Omental fat pad (tissue), 4 donors: ENCODE data around the gene DGKD. TPM values are rescaled to one million over a fixed set of nuclear protein-coding genes. Genes with fewer than 3 reads are reported as not detected.

ENCODE experiments used
- ATAC-seq: fragments of 150-250 bp; one replicate; pipeline ENCODE4 v1.9.1; 2016; ENCODE audit warnings: mild to moderate bottlenecking, moderate library complexity; ENCODE audit not compliant: low FRiP score
- DNase-seq: peaks from one replicate; pipeline ENCODE4 v3.0.0-alpha.2; 2019; ENCODE audit warnings: low spot score
- CTCF ChIP-seq, 3 donors: fragments of 450-650 bp; IDR thresholded peaks; one replicate each; pipeline ENCODE4 v1.5.1; 2016 to 2017; ENCODE audit warnings: antibody characterized with exemption in 3 of 3, mild to moderate bottlenecking in 3 of 3, moderate library complexity in 2 of 3
- total RNA-seq, 4 donors: library from RNA; depleted of rRNA; stranded (reverse); fragments of >200 nt; gene quantifications; one replicate each; pipeline ENCODE4 v1.1.0, GENCODE V29; 2016

The DGKD gene
- total RNA-seq, 4 donors from 2014 or later = 15.3 to 37.5 (median 22.9) TPM

GRCh38 chr2:233426619-233427342 lies 72.5 kb downstream of the DGKD start:
- DNase-seq (no peak), ATAC-seq (no peak)
- no peak for TF ChIP-seq CTCF (IDR thresholded peaks at IDR 0.05)

GRCh38 chr2:233428008-233428407 lies 73.7 kb downstream of the DGKD start:
- no peak for ATAC-seq
- TF ChIP-seq CTCF (IDR thresholded peaks at IDR 0.05) = no peak
- no peak for DNase-seq

GRCh38 chr2:233428438-233428837 lies 74.1 kb downstream of the DGKD start:
- no peak for TF ChIP-seq CTCF (IDR thresholded peaks at IDR 0.05)
- ATAC-seq (no peak), DNase-seq (no peak)

GRCh38 chr2:233429175-233429897 lies 75.0 kb downstream of the DGKD start:
- ATAC-seq = no peak
- no peak for DNase-seq
- no peak for TF ChIP-seq CTCF (IDR thresholded peaks at IDR 0.05)

DNA sequence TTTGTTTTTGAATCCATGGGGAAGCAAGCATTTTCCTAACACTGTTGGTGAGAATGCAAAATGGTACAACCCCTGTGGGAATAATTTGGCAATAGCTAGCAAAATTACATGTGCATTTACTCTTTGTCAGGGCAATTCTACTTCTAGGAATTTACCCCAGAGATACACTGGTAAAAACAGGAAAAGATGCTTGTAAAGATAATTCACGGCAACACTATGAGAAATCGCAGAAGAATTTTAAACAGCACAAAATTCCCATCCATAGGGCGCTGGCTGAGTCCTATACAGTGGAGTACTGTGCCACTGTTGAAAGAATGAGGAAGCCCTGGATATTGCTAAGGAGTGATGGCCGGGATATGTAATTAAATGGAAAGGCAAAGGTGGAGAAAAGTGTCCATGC lies 75.8 kb downstream of the DGKD start:
- DNase-seq = no peak
- ATAC-seq = no peak
- no peak for TF ChIP-seq CTCF (IDR thresholded peaks at IDR 0.05)

GRCh38 chr2:233430651-233431050 lies 76.4 kb downstream of the DGKD start:
- no peak for TF ChIP-seq CTCF (IDR thresholded peaks at IDR 0.05)
- ATAC-seq (no peak), DNase-seq (no peak)

GRCh38 chr2:233433029-233433428 lies 78.7 kb downstream of the DGKD start:
- ATAC-seq (no peak), DNase-seq (no peak)
- TF ChIP-seq CTCF (IDR thresholded peaks at IDR 0.05) = no peak
